Mesendoderm (in vitro differentiated cells): ENCODE data around the gene FOS.
"Not testable (repeated sequence)": the region's sequence is repeated elsewhere in the genome, so short reads cannot be mapped to it uniquely, and the experiment has no call there.

Experiments
- DNase-seq: peaks from one replicate; pipeline ENCODE4 v3.0.0; 2013
- H2AK5ac ChIP-seq: 2 replicates; pipeline ENCODE4 v1.6.1; 2013; ENCODE audit warnings: low read length, inconsistent platforms
- H2BK120ac ChIP-seq: 2 replicates; pipeline ENCODE4 v1.6.1; 2013; ENCODE audit warnings: low read depth, mild to moderate bottlenecking, low read length, moderate library complexity, mixed read lengths
- H2BK15ac ChIP-seq: replicated peaks from 2 replicates; pipeline ENCODE4 v1.6.1; 2013; ENCODE audit warnings: low read depth, mild to moderate bottlenecking, moderate library complexity
- H2BK5ac ChIP-seq: 2 replicates; pipeline ENCODE4 v1.6.1; 2013; ENCODE audit warnings: low read length, inconsistent platforms
- H3K18ac ChIP-seq: 2 replicates; pipeline ENCODE4 v1.6.1; 2013; ENCODE audit warnings: mild to moderate bottlenecking, low read length, mixed read lengths
- H3K23ac ChIP-seq: one replicate; pipeline ENCODE4 v1.6.1; 2013; ENCODE audit warnings: low read length
- H3K27ac ChIP-seq: 2 replicates; pipeline ENCODE4 v1.5.1; 2013; ENCODE audit warnings: low read depth, mild to moderate bottlenecking, inconsistent platforms, low read length, moderate library complexity
- H3K27me3 ChIP-seq: 2 replicates; pipeline ENCODE4 v1.6.1; 2013; ENCODE audit warnings: low read length, control low read depth, mild to moderate bottlenecking, inconsistent platforms; ENCODE audit not compliant: insufficient read depth, poor library complexity
- H3K36me3 ChIP-seq: 2 replicates; pipeline ENCODE4 v1.6.1; 2013; ENCODE audit warnings: low read length, inconsistent platforms; ENCODE audit not compliant: control insufficient read depth, insufficient read depth
- H3K4ac ChIP-seq: one replicate; pipeline ENCODE4 v1.6.1; 2013; ENCODE audit warnings: low read depth, mild to moderate bottlenecking, low read length, moderate library complexity
- H3K4me1 ChIP-seq: 2 replicates; pipeline ENCODE4 v1.6.1; 2013; ENCODE audit warnings: low read depth, low read length, inconsistent platforms; ENCODE audit not compliant: control insufficient read depth
- H3K4me2 ChIP-seq: 2 replicates; pipeline ENCODE4 v1.6.1; 2013; ENCODE audit warnings: low read length
- H3K4me3 ChIP-seq: 2 replicates; pipeline ENCODE4 v1.5.1; 2013; ENCODE audit warnings: mild to moderate bottlenecking, low read length
- H3K56ac ChIP-seq: one replicate; pipeline ENCODE4 v1.6.1; 2013; ENCODE audit warnings: low read length
- H3K79me1 ChIP-seq: 2 replicates; pipeline ENCODE4 v1.6.1; 2013; ENCODE audit warnings: low read length, inconsistent platforms
- H3K79me2 ChIP-seq: 2 replicates; pipeline ENCODE4 v1.6.1; 2013; ENCODE audit warnings: mild to moderate bottlenecking, low read length; ENCODE audit not compliant: control insufficient read depth, insufficient read depth
- H3K9ac ChIP-seq: 2 replicates; pipeline ENCODE4 v1.6.1; 2013; ENCODE audit warnings: low read length, inconsistent platforms
- H4K5ac ChIP-seq: one replicate; pipeline ENCODE4 v1.6.1; 2013; ENCODE audit warnings: low read length
- H4K8ac ChIP-seq: one replicate; pipeline ENCODE4 v1.6.1; 2013; ENCODE audit warnings: low read depth, mild to moderate bottlenecking, control low read depth, low read length, moderate library complexity
- WGBS: extraction: QIAGEN DNeasy Blood & Tissue Kit; methylation state at CpG from one replicate; pipeline ENCODE4 v1.1.7; 2013; ENCODE audit warnings: low lambda C conversion rate, missing lambda C conversion rate; ENCODE audit not compliant: insufficient coverage; ENCODE audit errors: extremely low coverage; 5-methylcytosine and 5-hydroxymethylcytosine counted together

The FOS gene

DNA sequence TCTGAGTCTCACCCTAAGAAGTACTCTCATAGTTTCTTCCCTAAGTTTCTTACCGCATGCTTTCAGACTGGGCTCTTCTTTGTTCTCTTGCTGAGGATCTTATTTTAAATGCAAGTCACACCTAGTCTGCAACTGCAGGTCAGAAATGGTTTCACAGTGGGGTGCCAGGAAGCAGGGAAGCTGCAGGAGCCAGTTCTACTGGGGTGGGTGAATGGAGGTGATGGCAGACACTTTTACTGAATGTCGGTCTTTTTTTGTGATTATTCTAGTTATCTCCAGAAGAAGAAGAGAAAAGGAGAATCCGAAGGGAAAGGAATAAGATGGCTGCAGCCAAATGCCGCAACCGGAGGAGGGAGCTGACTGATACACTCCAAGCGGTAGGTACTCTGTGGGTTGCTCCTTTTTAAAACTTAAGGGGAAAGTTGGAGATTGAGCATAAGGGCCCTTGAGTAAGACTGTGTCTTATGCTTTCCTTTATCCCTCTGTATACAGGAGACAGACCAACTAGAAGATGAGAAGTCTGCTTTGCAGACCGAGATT, 1.7 kb downstream of the FOS start:
- Histone ChIP-seq H3K27ac (peak overlapping the region; percentile 58), H4K5ac (no peak overlapping the region), H3K4me3 (peak overlapping the region; percentile 48), H3K23ac (no peak overlapping the region), H2AK5ac (no peak overlapping the region), H3K79me1 (peaks cover 10% of the 10 kb centered on the region), H4K8ac (no peak overlapping the region), H2BK15ac (no peak overlapping the region), H3K4me2 (peak overlapping the region; percentile 99), H3K9ac (peak overlapping the region; percentile 26), H3K36me3 (no peaks in the 10 kb centered on the region), H3K18ac (no peak overlapping the region), H3K56ac (peak overlapping the region; percentile 54), H3K4me1 (peaks cover 16% of the 10 kb centered on the region), H3K4ac (peak overlapping the region; percentile 24), H2BK120ac (no peak overlapping the region), H3K27me3 (no peaks in the 10 kb centered on the region), H2BK5ac (no peak overlapping the region), H3K79me2 (peaks cover 5% of the 10 kb centered on the region)
- no CpG with 5 or more reads among the region's 7 CpGs for WGBS
- DNase-seq, result peak; percentile 89

DNA sequence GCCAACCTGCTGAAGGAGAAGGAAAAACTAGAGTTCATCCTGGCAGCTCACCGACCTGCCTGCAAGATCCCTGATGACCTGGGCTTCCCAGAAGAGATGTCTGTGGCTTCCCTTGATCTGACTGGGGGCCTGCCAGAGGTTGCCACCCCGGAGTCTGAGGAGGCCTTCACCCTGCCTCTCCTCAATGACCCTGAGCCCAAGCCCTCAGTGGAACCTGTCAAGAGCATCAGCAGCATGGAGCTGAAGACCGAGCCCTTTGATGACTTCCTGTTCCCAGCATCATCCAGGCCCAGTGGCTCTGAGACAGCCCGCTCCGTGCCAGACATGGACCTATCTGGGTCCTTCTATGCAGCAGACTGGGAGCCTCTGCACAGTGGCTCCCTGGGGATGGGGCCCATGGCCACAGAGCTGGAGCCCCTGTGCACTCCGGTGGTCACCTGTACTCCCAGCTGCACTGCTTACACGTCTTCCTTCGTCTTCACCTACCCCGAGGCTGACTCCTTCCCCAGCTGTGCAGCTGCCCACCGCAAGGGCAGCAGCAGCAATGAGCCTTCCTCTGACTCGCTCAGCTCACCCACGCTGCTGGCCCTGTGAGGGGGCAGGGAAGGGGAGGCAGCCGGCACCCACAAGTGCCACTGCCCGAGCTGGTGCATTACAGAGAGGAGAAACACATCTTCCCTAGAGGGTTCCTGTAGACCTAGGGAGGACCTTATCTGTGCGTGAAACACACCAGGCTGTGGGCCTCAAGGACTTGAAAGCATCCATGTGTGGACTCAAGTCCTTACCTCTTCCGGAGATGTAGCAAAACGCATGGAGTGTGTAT, 2.4 kb downstream of the FOS start:
- H4K5ac ChIP-seq, result no peak overlapping the region
- no peak overlapping the region for H2BK15ac ChIP-seq
- no peaks in the 10 kb centered on the region for H3K27me3 ChIP-seq
- peak overlapping the region; percentile 8 for H3K4me2 ChIP-seq
- peak overlapping the region; percentile 22 for H3K27ac ChIP-seq
- no peak overlapping the region for H3K4me3 ChIP-seq
- peak overlapping the region; percentile 1 for H3K18ac ChIP-seq
- peak overlapping the region; percentile 26 for H3K9ac ChIP-seq
- H3K4ac ChIP-seq, result peak overlapping the region; percentile 24
- H4K8ac ChIP-seq, result no peak overlapping the region
- H2BK120ac ChIP-seq, result no peak overlapping the region
- WGBS, result no CpG with 5 or more reads among the region's 17 CpGs
- peaks cover 10% of the 10 kb centered on the region for H3K79me1 ChIP-seq
- H3K23ac ChIP-seq, result no peak overlapping the region
- H3K79me2 ChIP-seq, result peaks cover 5% of the 10 kb centered on the region
- no peak overlapping the region for H2BK5ac ChIP-seq
- H2AK5ac ChIP-seq, result no peak overlapping the region
- no peaks in the 10 kb centered on the region for H3K36me3 ChIP-seq
- peak; percentile 59 for DNase-seq
- H3K4me1 ChIP-seq, result peaks cover 16% of the 10 kb centered on the region
- H3K56ac ChIP-seq, result peak overlapping the region; percentile 62

DNA sequence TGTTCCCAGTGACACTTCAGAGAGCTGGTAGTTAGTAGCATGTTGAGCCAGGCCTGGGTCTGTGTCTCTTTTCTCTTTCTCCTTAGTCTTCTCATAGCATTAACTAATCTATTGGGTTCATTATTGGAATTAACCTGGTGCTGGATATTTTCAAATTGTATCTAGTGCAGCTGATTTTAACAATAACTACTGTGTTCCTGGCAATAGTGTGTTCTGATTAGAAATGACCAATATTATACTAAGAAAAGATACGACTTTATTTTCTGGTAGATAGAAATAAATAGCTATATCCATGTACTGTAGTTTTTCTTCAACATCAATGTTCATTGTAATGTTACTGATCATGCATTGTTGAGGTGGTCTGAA, 3.0 kb downstream of the FOS start:
- Histone ChIP-seq H3K4me3 (no peak overlapping the region), H3K23ac (no peak overlapping the region), H3K4me1 (peaks cover 16% of the 10 kb centered on the region), H2BK15ac (no peak overlapping the region), H3K27ac (no peak overlapping the region), H3K56ac (peak overlapping the region; percentile 62), H2BK120ac (no peak overlapping the region), H4K5ac (no peak overlapping the region), H3K18ac (no peak overlapping the region), H2AK5ac (no peak overlapping the region), H4K8ac (no peak overlapping the region), H3K4me2 (no peak overlapping the region), H3K9ac (peak overlapping the region; percentile 26), H3K79me1 (peaks cover 10% of the 10 kb centered on the region), H3K27me3 (no peaks in the 10 kb centered on the region), H3K79me2 (peaks cover 5% of the 10 kb centered on the region), H3K36me3 (no peaks in the 10 kb centered on the region), H3K4ac (no peak overlapping the region), H2BK5ac (no peak overlapping the region)
- no CpG with 5 or more reads among the region's 1 CpG for WGBS
- no peak for DNase-seq

DNA sequence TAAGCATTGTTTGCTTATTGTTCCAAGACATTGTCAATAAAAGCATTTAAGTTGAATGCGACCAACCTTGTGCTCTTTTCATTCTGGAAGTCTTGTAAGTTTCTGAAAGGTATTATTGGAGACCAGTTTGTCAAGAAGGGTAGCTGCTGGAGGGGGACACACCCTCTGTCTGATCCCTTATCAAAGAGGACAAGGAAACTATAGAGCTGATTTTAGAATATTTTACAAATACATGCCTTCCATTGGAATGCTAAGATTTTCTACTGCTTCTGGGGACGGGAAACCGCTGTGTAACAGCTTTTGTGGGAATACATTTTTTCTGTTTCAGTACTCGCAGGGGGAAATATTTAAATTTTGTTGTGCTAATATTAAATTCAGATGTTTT, 3.5 kb downstream of the FOS start:
- Histone ChIP-seq H4K5ac (no peak overlapping the region), H3K23ac (no peak overlapping the region), H4K8ac (no peak overlapping the region), H2BK15ac (no peak overlapping the region), H2BK120ac (no peak overlapping the region), H3K79me2 (peaks cover 5% of the 10 kb centered on the region), H3K27me3 (no peaks in the 10 kb centered on the region), H3K4me3 (no peak overlapping the region), H3K4ac (no peak overlapping the region), H2AK5ac (no peak overlapping the region), H3K79me1 (peaks cover 10% of the 10 kb centered on the region), H3K4me2 (no peak overlapping the region), H3K27ac (no peak overlapping the region), H3K4me1 (peaks cover 16% of the 10 kb centered on the region), H3K18ac (no peak overlapping the region), H3K56ac (no peak overlapping the region), H3K9ac (no peak overlapping the region), H3K36me3 (no peaks in the 10 kb centered on the region), H2BK5ac (no peak overlapping the region)
- no CpG with 5 or more reads among the region's 4 CpGs for WGBS
- peak; percentile 54 for DNase-seq

DNA sequence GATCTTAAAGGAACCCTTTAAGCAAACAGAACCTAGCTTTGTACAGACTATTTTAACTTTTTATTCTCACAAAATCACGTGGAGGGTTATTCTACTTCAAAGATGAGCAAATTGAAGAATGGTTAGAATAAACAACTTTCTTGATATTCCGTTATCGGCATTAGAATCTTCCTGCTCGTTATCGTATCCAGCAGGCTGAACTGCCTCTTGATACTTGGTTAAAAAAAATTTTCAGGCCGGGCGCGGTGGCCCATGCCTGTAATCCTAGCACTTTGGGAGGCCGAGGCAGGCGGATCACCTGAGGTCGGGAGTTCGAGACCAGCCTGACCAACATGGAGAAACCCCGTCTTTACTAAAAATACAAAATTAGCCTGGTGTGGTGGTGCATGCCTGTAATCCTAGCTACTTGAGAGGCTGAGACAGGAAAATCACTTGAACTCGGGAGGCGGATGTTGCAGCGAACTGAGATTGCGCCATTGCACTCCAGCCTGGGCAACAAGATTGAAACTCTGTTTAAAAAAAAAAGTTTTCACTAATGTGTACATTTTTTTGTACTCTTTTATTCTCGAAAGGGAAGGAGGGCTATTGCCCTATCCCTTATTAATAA, 4.0 kb downstream of the FOS start:
- H2BK15ac ChIP-seq, H2BK120ac ChIP-seq, H3K9ac ChIP-seq, H3K79me2 ChIP-seq, H3K79me1 ChIP-seq, H2AK5ac ChIP-seq, H3K23ac ChIP-seq, H2BK5ac ChIP-seq, H3K27me3 ChIP-seq, H4K5ac ChIP-seq, H3K18ac ChIP-seq, H3K4ac ChIP-seq, H3K27ac ChIP-seq, H3K36me3 ChIP-seq, H3K4me2 ChIP-seq, H3K56ac ChIP-seq, H4K8ac ChIP-seq, H3K4me3 ChIP-seq: not testable (repeated sequence)
- no CpG with 5 or more reads among the region's 18 CpGs for WGBS
- H3K4me1 ChIP-seq, result peaks cover 18% of the 10 kb centered on the region
- peak; percentile 49 for DNase-seq
